HG02763 (cell line): ENCODE measurements around the gene CMTM8.

Experiments used
- ATAC-seq: cut with Tn5 transposase; IDR thresholded peaks from one replicate; pipeline ENCODE4 v1.9.1; 2021; ENCODE audit warnings: mild to moderate bottlenecking, moderate library complexity; ENCODE audit not compliant: unreplicated experiment

CMTM8 gene

GRCh38 chr3:32276279-32276841 lies 37.9 kb downstream of the CMTM8 start:
- no peak for ATAC-seq

- ATAC-seq: no peak
Measured at GRCh38 chr3:32278714-32279113, 40.2 kb downstream of the CMTM8 start.

DNA sequence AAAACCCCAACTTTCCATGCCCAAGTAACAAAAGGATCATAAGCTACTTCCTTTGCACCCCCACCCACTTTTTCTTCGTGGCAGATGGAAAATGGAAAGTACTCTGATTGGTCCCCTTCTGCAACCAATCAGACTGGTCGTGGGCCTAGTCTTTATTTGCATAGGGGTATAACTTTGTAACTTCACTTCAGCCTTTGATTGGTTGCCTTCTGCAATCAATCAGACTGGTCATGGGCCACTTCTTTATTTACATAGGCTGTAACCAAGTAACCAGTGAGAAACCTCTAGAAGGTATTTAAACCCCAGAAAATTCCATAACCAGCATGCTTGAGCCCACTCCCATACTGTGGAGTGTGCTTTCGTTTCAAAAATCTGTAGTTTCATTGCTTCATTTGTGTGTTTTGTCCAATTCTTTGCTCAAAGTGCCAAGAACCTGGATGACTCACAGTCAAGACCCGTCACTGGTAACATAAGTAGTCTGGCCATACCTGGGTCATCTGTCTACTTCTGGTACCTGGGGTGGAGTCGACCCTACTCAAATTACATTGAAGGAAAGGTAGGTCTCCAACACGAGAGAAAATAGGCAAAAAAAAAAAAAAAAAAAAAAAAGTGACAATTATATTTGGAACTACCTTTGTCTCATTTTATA lies 41.9 kb downstream of the CMTM8 start:
- ATAC-seq: no peak

GRCh38 chr3:32281570-32282106 lies 43.2 kb downstream of the CMTM8 start:
- ATAC-seq: no peak

GRCh38 chr3:32282578-32283154 lies 44.2 kb downstream of the CMTM8 start:
- ATAC-seq: no peak

- no peak for ATAC-seq
Measured at GRCh38 chr3:32283304-32283703, 44.8 kb downstream of the CMTM8 start.

- ATAC-seq: no peak
Measured at GRCh38 chr3:32284443-32285212, 46.1 kb downstream of the CMTM8 start.

GRCh38 chr3:32285891-32286290 lies 47.4 kb downstream of the CMTM8 start:
- ATAC-seq: no peak

GRCh38 chr3:32288819-32289218 lies 50.3 kb downstream of the CMTM8 start:
- no peak for ATAC-seq

GRCh38 chr3:32290619-32291018 lies 52.1 kb downstream of the CMTM8 start:
- ATAC-seq: no peak

DNA sequence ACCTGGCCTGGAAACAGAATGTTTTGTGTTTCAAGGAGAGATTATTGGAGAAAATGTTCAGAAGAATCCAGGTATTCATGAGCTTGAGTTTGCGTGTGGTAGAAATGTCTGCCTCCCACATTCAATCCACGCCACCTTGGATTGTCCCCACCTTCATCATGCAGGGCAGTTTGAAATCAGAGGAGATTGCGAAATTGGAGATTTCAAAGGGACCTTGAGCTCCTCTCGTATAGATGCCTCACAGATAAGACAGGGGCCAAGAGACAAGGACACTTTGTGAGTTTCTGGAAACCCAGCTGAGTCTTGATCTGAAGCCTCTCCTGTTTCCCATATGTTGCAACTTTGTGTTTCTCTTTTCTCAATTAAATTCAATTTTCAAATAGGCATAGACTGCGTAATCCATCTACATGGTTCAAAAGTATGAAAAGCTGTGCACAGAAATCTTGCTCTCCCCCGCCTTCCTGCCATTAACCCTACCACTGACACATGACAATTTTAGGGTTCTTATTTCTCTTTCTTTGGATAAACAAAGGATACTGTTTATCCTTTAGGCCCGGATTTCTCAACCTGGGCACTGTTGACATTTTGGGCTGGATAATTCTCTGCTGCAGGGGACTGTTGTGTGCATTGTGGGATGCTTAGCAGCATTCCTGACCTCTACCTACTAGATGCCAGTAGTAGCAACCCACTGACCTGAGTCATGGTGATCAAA lies 53.8 kb downstream of the CMTM8 start:
- ATAC-seq: no peak

GRCh38 chr3:32293903-32294302 lies 55.4 kb downstream of the CMTM8 start:
- ATAC-seq: no peak

GRCh38 chr3:32296251-32297204 lies 58.0 kb downstream of the CMTM8 start:
- ATAC-seq: no peak

DNA sequence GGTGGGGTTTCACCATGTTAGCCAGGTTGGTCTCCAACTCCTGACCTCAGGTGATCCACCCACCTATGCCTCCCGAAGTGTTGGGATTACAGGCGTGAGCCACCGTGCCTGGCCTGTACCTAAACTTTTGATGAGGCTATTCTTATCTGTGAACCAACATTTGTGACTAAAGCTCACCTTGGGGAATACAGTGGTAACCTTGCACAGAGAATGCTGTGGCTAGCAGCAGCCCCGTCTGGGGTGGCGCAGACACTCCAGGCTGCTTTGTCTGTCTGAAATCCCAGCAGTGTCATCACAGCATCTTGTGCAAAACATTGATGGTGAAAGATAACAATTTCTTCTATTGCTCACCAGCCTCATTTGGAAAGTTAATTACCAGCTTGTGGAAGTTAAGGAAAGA lies 58.9 kb downstream of the CMTM8 start:
- ATAC-seq: no peak

DNA sequence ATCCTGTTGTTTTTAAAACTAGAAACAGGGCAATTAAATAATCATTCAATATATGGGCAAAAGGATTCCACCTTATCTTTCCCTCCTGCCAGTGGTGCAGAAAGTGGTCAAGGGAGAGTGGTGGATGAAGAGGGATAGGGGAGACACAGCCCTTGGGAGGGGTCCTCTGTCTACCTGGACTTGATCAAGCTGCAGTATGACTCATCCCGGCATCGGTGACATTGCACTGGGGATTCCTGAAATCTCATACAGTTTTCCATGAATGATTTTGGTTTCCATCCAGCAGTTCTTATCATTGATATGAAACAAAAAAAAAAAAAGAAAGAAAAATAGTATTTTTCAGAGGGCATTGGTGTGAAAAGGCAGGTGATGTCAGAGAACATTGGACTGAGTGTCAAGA lies 62.9 kb downstream of the CMTM8 start:
- no peak for ATAC-seq

DNA sequence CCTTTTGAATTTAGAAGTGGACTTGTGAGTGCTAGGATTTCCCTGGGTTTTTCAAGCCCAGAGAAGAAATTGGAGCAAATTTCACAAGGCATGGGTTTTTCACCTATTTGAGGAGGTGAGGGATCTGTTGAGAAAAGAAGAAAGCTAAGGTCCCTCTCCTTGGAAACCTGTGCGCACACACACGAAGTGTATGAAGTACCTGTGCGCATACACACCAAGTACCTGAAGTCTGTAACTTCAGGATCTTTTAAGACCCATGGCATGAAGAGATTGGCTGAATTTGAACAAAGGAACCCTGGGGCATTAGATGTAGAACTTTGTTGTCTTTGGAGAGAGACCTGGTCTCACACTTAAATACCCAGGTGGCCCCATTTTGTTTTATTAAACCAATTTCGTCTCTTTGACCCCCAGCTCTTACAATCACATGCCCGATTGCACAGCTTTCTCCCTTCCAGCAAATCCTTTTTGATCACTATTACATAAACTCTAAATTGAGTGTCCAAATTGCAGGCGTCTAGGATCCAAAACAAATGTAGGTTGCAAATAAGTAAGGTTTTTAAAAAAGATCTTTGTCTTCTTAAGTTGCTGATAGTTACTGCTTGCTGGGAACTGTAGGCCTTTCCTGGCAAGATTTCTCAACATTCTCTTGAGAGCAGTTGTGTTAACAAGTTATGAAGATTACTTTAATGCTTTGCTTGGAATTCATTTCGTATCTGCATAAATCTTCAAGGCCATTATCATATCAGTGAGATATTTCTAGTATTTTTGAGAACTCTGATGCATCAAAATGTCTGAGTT lies 64.3 kb downstream of the CMTM8 start:
- ATAC-seq: no peak

DNA sequence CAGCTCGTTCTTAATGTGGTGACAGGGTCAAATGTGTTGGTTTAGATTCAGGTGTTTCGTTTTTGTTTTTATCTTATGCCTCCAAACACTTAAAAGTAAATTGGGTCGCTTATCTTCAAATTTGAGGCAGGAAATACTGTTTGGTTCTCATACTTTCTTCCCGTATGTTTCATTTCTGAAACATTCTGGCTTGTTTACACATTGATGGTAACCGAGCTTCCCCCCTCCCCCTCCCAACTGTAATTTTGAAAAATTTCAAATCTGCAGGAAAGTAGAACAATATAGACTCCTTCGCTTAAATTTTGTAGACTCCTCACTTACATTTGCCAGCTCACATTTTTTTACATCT lies 64.9 kb downstream of the CMTM8 start:
- no peak for ATAC-seq

DNA sequence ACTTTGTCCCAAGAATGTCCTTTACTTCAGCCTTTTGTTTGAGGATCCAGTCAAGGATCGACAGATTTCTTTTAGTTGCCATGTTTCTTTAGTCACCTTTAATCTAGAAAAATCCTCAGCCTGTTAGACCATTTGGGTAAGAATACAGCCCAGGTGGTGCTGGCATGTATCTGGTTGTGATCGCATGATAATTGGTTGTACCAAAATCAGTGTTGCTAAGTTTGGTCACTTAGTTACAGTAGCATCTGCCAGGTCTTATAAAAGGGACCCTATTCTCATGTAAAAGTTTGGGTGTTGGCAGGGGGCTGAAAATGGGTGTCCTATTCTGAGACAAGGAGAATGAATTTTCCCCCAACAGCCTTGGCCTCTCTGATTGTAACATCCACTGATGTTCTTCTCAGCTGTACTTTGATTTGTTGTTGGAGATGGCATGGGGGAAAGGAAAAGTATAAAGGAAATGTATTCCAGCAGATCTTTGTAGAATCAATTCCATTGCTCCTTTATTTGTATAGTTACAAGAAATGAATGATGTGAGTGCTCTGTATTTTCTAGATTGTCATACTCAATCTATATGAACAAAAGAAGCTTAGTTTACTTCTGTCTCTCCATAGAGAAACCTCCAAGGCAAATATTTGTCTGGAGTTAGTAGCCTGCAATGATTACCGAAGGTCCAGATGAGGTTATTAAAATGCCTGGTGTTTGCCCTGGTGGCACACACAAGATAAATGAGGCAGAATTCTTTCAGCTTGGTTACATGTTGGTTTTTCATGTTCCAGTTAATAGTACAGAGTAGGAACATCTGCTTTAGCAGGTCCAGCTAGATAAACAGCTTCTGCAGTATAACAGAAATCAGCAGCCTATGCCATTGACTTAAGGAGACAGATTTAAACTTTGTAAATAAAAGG lies 65.7 kb downstream of the CMTM8 start:
- no peak for ATAC-seq
